WTC11 (cell line): ENCODE measurements around the gene CASP6. TPM values are rescaled to one million over a fixed set of nuclear protein-coding genes. Genes with fewer than 3 reads are reported as not detected.

Source experiments
- ATAC-seq: fragments of 200-7000 bp; cut with Tn5 transposase; 2 replicates; pipeline ENCODE4 v1.10.0; 2021; ENCODE audit warnings: mild to moderate bottlenecking, moderate library complexity
- CTCF ChIA-PET: fragments of 300-600 bp; sonication (Branson Sonifier 250); formaldehyde crosslinking; loops from one replicate; lab custom pipeline; 2021; ENCODE audit warnings: antibody characterized with exemption; lab: Charles Lee
- POLR2A ChIA-PET: fragments of 350-600 bp; sonication (Branson Sonifier 250); formaldehyde crosslinking; loops from one replicate; lab custom pipeline; 2021; ENCODE audit warnings: antibody characterized with exemption; lab: Charles Lee
- DNase-seq: peaks from one replicate; pipeline ENCODE4 v3.0.0; 2021; ENCODE audit warnings: low spot score
- H3K27ac Mint-ChIP-seq: 2 replicates; pipeline ENCODE4 v1.8.0; 2021; ENCODE audit warnings: mixed read lengths
- H3K27me3 Mint-ChIP-seq: 2 replicates; pipeline ENCODE4 v1.8.0; 2021; ENCODE audit warnings: low read depth, mild to moderate bottlenecking, moderate library complexity, mixed read lengths
- H3K36me3 Mint-ChIP-seq: 2 replicates; pipeline ENCODE4 v1.8.0; 2021; ENCODE audit warnings: mixed read lengths
- H3K4me1 Mint-ChIP-seq: 2 replicates; pipeline ENCODE4 v1.8.0; 2022; ENCODE audit warnings: mixed read lengths
- H3K4me3 Mint-ChIP-seq: 2 replicates; pipeline ENCODE4 v1.8.0; 2021; ENCODE audit warnings: mild to moderate bottlenecking, moderate library complexity, mixed read lengths
- H3K9me3 Mint-ChIP-seq: 2 replicates; pipeline ENCODE4 v1.8.0; 2021; ENCODE audit warnings: mixed read lengths
- CBFB ChIP-seq: sonication (generic); formaldehyde crosslinking; IDR thresholded peaks from 2 replicates; pipeline ENCODE4 v1.8.1; 2022; ENCODE audit warnings: mild to moderate bottlenecking, low read depth, missing genetic modification reagents
- CREB1 ChIP-seq: sonication (generic); formaldehyde crosslinking; IDR thresholded peaks from 2 replicates; pipeline ENCODE4 v1.8.0; 2023; ENCODE audit warnings: mild to moderate bottlenecking, missing genetic modification reagents
- ELF4 ChIP-seq: sonication (generic); formaldehyde crosslinking; IDR thresholded peaks from 2 replicates; pipeline ENCODE4 v1.8.1; 2022; ENCODE audit warnings: low read depth, mild to moderate bottlenecking, moderate library complexity, missing genetic modification reagents
- ESRRA ChIP-seq: sonication (generic); formaldehyde crosslinking; IDR thresholded peaks from 2 replicates; pipeline ENCODE4 v1.8.1; 2022; ENCODE audit warnings: mild to moderate bottlenecking, missing genetic modification reagents, borderline replicate concordance
- GTF2I ChIP-seq: fragments of 250-450 bp; sonication (Bioruptor Pico); conservative IDR thresholded peaks from 2 replicates; pipeline ENCODE4 v1.4.0; 2021; ENCODE audit warnings: mild to moderate bottlenecking
- IRF2 ChIP-seq: sonication (generic); formaldehyde crosslinking; IDR thresholded peaks from 2 replicates; pipeline ENCODE4 v1.8.0; 2022; ENCODE audit warnings: low read depth, missing genetic modification reagents, borderline replicate concordance
- JAZF1 ChIP-seq: fragments of 250-450 bp; sonication (Bioruptor Pico); IDR thresholded peaks from 2 replicates; pipeline ENCODE4 v1.9.0; 2021; ENCODE audit warnings: moderate library complexity, mild to moderate bottlenecking, inconsistent platforms
- NFATC4 ChIP-seq: fragments of 250-450 bp; sonication (Bioruptor Pico); IDR thresholded peaks from 2 replicates; pipeline ENCODE4 v1.9.0; 2021; ENCODE audit warnings: mild to moderate bottlenecking
- NFYB ChIP-seq: sonication (generic); formaldehyde crosslinking; conservative IDR thresholded peaks from 2 replicates; pipeline ENCODE4 v1.8.0; 2022; ENCODE audit warnings: low read depth, missing genetic modification reagents
- PRRX2 ChIP-seq: fragments of 250-450 bp; sonication (Bioruptor Pico); IDR thresholded peaks from 2 replicates; pipeline ENCODE4 v1.8.0; 2021; ENCODE audit warnings: mild to moderate bottlenecking
- ZNF396 ChIP-seq: fragments of 250-450 bp; sonication (Bioruptor Pico); IDR thresholded peaks from 2 replicates; pipeline ENCODE4 v1.8.0; 2021; ENCODE audit warnings: mild to moderate bottlenecking, moderate library complexity, borderline replicate concordance
- total RNA-seq: library from RNA; stranded (reverse); gene quantifications from 3 replicates; pipeline ENCODE4 v1.2.3, GENCODE V29; 2021
- TF ChIP-seq, protein P1 (sequence below): sonication (generic); formaldehyde crosslinking; IDR thresholded peaks from 2 replicates; pipeline ENCODE4 v1.8.1; 2023; ENCODE audit warnings: mild to moderate bottlenecking, missing genetic modification reagents
- TF ChIP-seq, protein P2 (sequence below): sonication (generic); formaldehyde crosslinking; IDR thresholded peaks from 2 replicates; pipeline ENCODE4 v1.8.0; 2023; ENCODE audit warnings: missing genetic modification reagents, mild to moderate bottlenecking, borderline replicate concordance
- TF ChIP-seq, protein P3 (sequence below): sonication (generic); formaldehyde crosslinking; IDR thresholded peaks from 2 replicates; pipeline ENCODE4 v1.8.1; 2023; ENCODE audit warnings: mild to moderate bottlenecking, missing genetic modification reagents, moderate library complexity
- TF ChIP-seq, protein P4 (sequence below): sonication (generic); formaldehyde crosslinking; IDR thresholded peaks from 2 replicates; pipeline ENCODE4 v1.8.1; 2022; ENCODE audit warnings: low read depth, missing genetic modification reagents, borderline replicate concordance
- TF ChIP-seq, protein P5 (sequence below): sonication (generic); formaldehyde crosslinking; IDR thresholded peaks from 2 replicates; pipeline ENCODE4 v1.8.1; 2022; ENCODE audit warnings: low read depth, mild to moderate bottlenecking, moderate library complexity, missing genetic modification reagents, borderline replicate concordance
- TF ChIP-seq, protein P6 (sequence below): sonication (generic); formaldehyde crosslinking; conservative IDR thresholded peaks from 2 replicates; pipeline ENCODE4 v1.8.1; 2023; ENCODE audit warnings: mild to moderate bottlenecking, low read depth, missing genetic modification reagents, moderate library complexity
- TF ChIP-seq, protein P7 (sequence below): fragments of 250-450 bp; sonication (Bioruptor Pico); conservative IDR thresholded peaks from 2 replicates; pipeline ENCODE4 v1.9.0; 2021; ENCODE audit warnings: mild to moderate bottlenecking
- TF ChIP-seq, protein P8 (sequence below): sonication (generic); formaldehyde crosslinking; IDR thresholded peaks from 2 replicates; pipeline ENCODE4 v1.8.1; 2023; ENCODE audit warnings: mild to moderate bottlenecking, missing genetic modification reagents, moderate library complexity

Gene CASP6
- total RNA-seq, 1 experiment from 2014 or later: 26.0 TPM

DNA sequence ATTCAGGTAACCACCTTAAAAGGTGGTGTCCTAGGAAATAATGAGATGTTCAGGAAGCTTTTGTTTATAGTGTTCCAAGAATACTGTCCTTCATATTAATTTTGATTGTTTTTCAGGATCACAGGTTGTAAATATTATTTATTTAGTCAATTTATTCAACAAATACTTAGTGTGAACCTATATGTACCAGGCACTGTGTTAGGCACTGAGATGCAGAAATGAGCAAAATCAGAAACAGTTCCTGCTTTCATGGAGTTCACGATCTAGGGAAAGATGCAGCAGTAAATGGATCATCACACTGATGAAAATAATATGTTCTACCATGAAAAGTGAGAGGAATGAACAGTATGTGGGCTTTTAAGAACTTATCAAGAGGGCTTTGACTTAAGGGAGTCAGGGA, 44.9 kb upstream of the CASP6 start:
- Mint-ChIP-seq H3K4me1 (0 out of 2 replicates have a peak, but pooled peaks cover 2% of the 10 kb centered on the region), H3K27me3 (no peaks in the 10 kb centered on the region), H3K27ac (no peak overlapping the region), H3K36me3 (no peaks in the 10 kb centered on the region), H3K9me3 (no peaks in the 10 kb centered on the region), H3K4me3 (no peak overlapping the region)
- ATAC-seq (no peak), DNase-seq (no peak)
- ChIA-PET POLR2A (no interaction called here), CTCF (no interaction called here)
- no peak for TF ChIP-seq PRRX2 (CRISPR knock-in tag)
- no peak for TF ChIP-seq NFATC4 (CRISPR knock-in tag)
- TF ChIP-seq, protein P1, sequence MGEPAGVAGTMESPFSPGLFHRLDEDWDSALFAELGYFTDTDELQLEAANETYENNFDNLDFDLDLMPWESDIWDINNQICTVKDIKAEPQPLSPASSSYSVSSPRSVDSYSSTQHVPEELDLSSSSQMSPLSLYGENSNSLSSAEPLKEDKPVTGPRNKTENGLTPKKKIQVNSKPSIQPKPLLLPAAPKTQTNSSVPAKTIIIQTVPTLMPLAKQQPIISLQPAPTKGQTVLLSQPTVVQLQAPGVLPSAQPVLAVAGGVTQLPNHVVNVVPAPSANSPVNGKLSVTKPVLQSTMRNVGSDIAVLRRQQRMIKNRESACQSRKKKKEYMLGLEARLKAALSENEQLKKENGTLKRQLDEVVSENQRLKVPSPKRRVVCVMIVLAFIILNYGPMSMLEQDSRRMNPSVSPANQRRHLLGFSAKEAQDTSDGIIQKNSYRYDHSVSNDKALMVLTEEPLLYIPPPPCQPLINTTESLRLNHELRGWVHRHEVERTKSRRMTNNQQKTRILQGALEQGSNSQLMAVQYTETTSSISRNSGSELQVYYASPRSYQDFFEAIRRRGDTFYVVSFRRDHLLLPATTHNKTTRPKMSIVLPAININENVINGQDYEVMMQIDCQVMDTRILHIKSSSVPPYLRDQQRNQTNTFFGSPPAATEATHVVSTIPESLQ (CRISPR knock-in tag): no peak
- TF ChIP-seq, protein P2, sequence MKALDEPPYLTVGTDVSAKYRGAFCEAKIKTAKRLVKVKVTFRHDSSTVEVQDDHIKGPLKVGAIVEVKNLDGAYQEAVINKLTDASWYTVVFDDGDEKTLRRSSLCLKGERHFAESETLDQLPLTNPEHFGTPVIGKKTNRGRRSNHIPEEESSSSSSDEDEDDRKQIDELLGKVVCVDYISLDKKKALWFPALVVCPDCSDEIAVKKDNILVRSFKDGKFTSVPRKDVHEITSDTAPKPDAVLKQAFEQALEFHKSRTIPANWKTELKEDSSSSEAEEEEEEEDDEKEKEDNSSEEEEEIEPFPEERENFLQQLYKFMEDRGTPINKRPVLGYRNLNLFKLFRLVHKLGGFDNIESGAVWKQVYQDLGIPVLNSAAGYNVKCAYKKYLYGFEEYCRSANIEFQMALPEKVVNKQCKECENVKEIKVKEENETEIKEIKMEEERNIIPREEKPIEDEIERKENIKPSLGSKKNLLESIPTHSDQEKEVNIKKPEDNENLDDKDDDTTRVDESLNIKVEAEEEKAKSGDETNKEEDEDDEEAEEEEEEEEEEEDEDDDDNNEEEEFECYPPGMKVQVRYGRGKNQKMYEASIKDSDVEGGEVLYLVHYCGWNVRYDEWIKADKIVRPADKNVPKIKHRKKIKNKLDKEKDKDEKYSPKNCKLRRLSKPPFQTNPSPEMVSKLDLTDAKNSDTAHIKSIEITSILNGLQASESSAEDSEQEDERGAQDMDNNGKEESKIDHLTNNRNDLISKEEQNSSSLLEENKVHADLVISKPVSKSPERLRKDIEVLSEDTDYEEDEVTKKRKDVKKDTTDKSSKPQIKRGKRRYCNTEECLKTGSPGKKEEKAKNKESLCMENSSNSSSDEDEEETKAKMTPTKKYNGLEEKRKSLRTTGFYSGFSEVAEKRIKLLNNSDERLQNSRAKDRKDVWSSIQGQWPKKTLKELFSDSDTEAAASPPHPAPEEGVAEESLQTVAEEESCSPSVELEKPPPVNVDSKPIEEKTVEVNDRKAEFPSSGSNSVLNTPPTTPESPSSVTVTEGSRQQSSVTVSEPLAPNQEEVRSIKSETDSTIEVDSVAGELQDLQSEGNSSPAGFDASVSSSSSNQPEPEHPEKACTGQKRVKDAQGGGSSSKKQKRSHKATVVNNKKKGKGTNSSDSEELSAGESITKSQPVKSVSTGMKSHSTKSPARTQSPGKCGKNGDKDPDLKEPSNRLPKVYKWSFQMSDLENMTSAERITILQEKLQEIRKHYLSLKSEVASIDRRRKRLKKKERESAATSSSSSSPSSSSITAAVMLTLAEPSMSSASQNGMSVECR (CRISPR knock-in tag): no peak
- TF ChIP-seq, protein P3, sequence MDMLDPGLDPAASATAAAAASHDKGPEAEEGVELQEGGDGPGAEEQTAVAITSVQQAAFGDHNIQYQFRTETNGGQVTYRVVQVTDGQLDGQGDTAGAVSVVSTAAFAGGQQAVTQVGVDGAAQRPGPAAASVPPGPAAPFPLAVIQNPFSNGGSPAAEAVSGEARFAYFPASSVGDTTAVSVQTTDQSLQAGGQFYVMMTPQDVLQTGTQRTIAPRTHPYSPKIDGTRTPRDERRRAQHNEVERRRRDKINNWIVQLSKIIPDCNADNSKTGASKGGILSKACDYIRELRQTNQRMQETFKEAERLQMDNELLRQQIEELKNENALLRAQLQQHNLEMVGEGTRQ: no peak
- TF ChIP-seq ELF4 (CRISPR knock-in tag): no peak
- TF ChIP-seq NFYB (CRISPR knock-in tag): no peak
- no peak for TF ChIP-seq ZNF396

DNA sequence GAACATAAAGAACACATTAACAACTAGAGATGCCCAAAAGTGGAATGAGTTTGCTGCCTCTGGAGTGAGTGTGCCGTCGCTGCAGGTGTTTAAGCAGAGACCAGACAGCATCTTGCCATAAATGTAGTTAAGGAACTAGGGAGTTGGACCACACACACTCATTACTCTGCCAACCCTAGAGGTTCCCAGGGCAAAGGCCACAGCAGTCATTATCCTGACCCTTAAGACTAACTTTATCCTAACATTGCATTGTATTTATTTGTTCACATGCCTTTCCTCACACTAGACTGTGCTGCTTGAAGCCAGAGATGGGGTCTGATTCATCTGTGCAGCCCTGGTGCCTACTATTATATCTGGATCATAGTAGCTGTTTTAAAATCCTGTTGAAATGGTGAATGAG, 43.5 kb upstream of the CASP6 start:
- POLR2A ChIA-PET: no interaction called here
- ATAC-seq: no peak
- Mint-ChIP-seq H3K36me3 (no peaks in the 10 kb centered on the region), H3K9me3 (no peaks in the 10 kb centered on the region), H3K4me1 (0 out of 2 replicates have a peak, but pooled peaks cover 2% of the 10 kb centered on the region), H3K4me3 (no peak overlapping the region), H3K27me3 (no peaks in the 10 kb centered on the region), H3K27ac (no peak overlapping the region)
- CTCF ChIA-PET: no interaction called here
- DNase-seq: no peak
- TF ChIP-seq, protein P4, sequence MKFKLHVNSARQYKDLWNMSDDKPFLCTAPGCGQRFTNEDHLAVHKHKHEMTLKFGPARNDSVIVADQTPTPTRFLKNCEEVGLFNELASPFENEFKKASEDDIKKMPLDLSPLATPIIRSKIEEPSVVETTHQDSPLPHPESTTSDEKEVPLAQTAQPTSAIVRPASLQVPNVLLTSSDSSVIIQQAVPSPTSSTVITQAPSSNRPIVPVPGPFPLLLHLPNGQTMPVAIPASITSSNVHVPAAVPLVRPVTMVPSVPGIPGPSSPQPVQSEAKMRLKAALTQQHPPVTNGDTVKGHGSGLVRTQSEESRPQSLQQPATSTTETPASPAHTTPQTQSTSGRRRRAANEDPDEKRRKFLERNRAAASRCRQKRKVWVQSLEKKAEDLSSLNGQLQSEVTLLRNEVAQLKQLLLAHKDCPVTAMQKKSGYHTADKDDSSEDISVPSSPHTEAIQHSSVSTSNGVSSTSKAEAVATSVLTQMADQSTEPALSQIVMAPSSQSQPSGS (CRISPR knock-in tag): no peak
- TF ChIP-seq, protein P5, sequence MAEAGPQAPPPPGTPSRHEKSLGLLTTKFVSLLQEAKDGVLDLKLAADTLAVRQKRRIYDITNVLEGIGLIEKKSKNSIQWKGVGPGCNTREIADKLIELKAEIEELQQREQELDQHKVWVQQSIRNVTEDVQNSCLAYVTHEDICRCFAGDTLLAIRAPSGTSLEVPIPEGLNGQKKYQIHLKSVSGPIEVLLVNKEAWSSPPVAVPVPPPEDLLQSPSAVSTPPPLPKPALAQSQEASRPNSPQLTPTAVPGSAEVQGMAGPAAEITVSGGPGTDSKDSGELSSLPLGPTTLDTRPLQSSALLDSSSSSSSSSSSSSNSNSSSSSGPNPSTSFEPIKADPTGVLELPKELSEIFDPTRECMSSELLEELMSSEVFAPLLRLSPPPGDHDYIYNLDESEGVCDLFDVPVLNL: no peak
- TF ChIP-seq, protein P6, sequence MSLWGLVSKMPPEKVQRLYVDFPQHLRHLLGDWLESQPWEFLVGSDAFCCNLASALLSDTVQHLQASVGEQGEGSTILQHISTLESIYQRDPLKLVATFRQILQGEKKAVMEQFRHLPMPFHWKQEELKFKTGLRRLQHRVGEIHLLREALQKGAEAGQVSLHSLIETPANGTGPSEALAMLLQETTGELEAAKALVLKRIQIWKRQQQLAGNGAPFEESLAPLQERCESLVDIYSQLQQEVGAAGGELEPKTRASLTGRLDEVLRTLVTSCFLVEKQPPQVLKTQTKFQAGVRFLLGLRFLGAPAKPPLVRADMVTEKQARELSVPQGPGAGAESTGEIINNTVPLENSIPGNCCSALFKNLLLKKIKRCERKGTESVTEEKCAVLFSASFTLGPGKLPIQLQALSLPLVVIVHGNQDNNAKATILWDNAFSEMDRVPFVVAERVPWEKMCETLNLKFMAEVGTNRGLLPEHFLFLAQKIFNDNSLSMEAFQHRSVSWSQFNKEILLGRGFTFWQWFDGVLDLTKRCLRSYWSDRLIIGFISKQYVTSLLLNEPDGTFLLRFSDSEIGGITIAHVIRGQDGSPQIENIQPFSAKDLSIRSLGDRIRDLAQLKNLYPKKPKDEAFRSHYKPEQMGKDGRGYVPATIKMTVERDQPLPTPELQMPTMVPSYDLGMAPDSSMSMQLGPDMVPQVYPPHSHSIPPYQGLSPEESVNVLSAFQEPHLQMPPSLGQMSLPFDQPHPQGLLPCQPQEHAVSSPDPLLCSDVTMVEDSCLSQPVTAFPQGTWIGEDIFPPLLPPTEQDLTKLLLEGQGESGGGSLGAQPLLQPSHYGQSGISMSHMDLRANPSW: no peak
- no peak for TF ChIP-seq CREB1
- TF ChIP-seq, protein P7, sequence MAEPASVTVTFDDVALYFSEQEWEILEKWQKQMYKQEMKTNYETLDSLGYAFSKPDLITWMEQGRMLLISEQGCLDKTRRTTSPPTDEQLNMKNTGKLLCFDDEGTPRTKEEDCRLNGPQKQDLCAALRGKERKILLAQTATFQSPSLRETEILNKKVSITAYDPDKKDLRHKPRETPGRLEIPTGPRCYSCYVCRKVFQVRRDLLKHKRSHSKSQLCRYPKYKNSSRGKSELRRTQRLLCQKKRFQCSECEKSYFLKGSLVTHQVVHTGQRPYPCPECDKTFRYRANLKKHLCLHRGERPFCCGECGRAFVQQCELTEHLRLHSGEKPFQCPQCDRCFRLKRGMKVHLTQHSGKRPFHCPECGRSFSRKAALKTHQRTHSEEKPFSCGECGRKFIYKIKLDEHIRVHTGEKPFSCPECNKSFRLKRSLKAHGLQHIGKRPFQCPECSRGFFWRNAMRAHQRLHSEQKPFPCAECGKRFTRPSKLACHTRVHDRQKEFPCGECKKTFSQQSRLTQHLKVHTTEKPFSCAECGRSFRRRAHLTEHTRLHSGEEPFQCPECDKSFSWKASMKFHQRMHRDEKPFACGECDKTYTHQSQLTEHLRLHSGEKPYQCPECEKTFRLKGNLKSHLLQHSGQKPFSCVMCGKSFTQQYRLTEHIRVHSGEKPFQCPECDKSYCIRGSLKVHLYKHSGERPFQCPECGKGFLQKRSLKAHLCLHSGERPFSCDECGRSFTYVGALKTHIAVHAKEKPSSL (CRISPR knock-in tag): no peak
- TF ChIP-seq IRF2: no peak
- TF ChIP-seq CBFB (CRISPR knock-in tag): no peak
- no peak for TF ChIP-seq GTF2I (CRISPR knock-in tag)
- TF ChIP-seq ESRRA (CRISPR knock-in tag): no peak
- no peak for TF ChIP-seq JAZF1 (CRISPR knock-in tag)
- TF ChIP-seq, protein P8, sequence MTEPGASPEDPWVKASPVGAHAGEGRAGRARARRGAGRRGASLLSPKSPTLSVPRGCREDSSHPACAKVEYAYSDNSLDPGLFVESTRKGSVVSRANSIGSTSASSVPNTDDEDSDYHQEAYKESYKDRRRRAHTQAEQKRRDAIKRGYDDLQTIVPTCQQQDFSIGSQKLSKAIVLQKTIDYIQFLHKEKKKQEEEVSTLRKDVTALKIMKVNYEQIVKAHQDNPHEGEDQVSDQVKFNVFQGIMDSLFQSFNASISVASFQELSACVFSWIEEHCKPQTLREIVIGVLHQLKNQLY: no peak
